ENCODE measurements around the gene MCAT. TPM values are rescaled to one million over a fixed set of nuclear protein-coding genes. Genes with fewer than 3 reads are reported as not detected.

MCAT gene
- polyA plus RNA-seq, 1 of the 3 experiments (the other 2 are of a cell fraction) = 12.0 TPM

- no peak for DNase-seq
- Histone ChIP-seq H3K4me1 (ENCODE audit: control insufficient read depth in 1 of 2, insufficient read depth in 2 of 2, low read depth in 1 of 2, low read length in 1 of 2) (no peaks in the 10 kb centered on the region), H3K9me2 (no peaks in the 10 kb centered on the region), H3K4me3 (ENCODE audit: low read depth in 2 of 2, low read length in 1 of 2) (no peak overlapping the region), H3K27me3 (ENCODE audit: insufficient read depth) (no peaks in the 10 kb centered on the region), H3K79me2 (ENCODE audit: insufficient read depth) (peaks cover 26% of the 10 kb centered on the region), H4K20me1 (ENCODE audit: insufficient read depth) (peaks cover 4% of the 10 kb centered on the region; the same call in 1 of the 2 replicates), H3K9ac (no peak overlapping the region), H3K27ac (ENCODE audit: low read depth in 2 of 2, low read length in 1 of 2) (no peak overlapping the region), H3K4me2 (no peak overlapping the region), H3K9me3 (no peaks in the 10 kb centered on the region), H2AFZ (ENCODE audit: low read depth) (no peak overlapping the region), H3K36me3 (replicated peaks in 1 of 2; ENCODE audit: control insufficient read depth in 1 of 2, insufficient read depth in 2 of 2, low read length in 1 of 2) (no peaks in the 10 kb centered on the region), H3F3A (replicated peaks; ENCODE audit: insufficient read depth) (no peaks in the 10 kb centered on the region)
- ChIA-PET CTCF (interaction anchor here (1.0 kb wide), 1 partner anchor 13 kb away, joined by 3 read pairs; no protein-coding TSS in a partner anchor), POLR2A (no interaction called here)
- WGBS (ENCODE audit: low lambda C conversion rate) = 83% methylated on average over 2 of the region's 9 CpGs
- no peak for TF ChIP-seq MXI1 (IDR thresholded peaks at IDR 0.05; ENCODE audit: low read depth, low read length)
- TF ChIP-seq TEAD4 (IDR thresholded peaks at IDR 0.05; ENCODE audit: borderline replicate concordance, insufficient read depth) = no peak
- no peak for TF ChIP-seq NRF1 (IDR thresholded peaks at IDR 0.05; ENCODE audit: low read depth, low read length)
- TF ChIP-seq RAD21 (IDR thresholded peaks at IDR 0.05; ENCODE audit: low read length) = no peak
- TF ChIP-seq CHD2 (IDR thresholded peaks at IDR 0.05; ENCODE audit: low read length, partially characterized antibody) = no peak
- TF ChIP-seq SIN3A (IDR thresholded peaks at IDR 0.05; ENCODE audit: borderline replicate concordance, low read depth, low read length) = no peak
- no peak for TF ChIP-seq REST (IDR thresholded peaks at IDR 0.05; ENCODE audit: low read depth, low read length)
- no peak for TF ChIP-seq EZH2phosphoT487 (IDR thresholded peaks at IDR 0.05; ENCODE audit: borderline replicate concordance, low read depth)
- TF ChIP-seq FOXM1 (IDR thresholded peaks at IDR 0.05; ENCODE audit: low read depth) = no peak
- TF ChIP-seq TAF1 (IDR thresholded peaks at IDR 0.05; ENCODE audit: borderline replicate concordance, low read depth, low read length) = no peak
- no peak for TF ChIP-seq FOXJ3 (CRISPR knock-in tag; IDR thresholded peaks at IDR 0.05)
- no peak for TF ChIP-seq IRF3 (IDR thresholded peaks at IDR 0.05; ENCODE audit: low read depth, low read length)
- TF ChIP-seq RCOR1 (IDR thresholded peaks at IDR 0.05; ENCODE audit: low read length) = no peak
- no peak for TF ChIP-seq PBX3 (IDR thresholded peaks at IDR 0.05)
- no peak for TF ChIP-seq USF1 (IDR thresholded peaks at IDR 0.05; ENCODE audit: borderline replicate concordance, low read depth)
- TF ChIP-seq USF2 (IDR thresholded peaks at IDR 0.05; ENCODE audit: borderline replicate concordance, low read depth, low read length) = no peak
- TF ChIP-seq NFIC (IDR thresholded peaks at IDR 0.05; ENCODE audit: borderline replicate concordance) = no peak
- TF ChIP-seq YY1 (IDR thresholded peaks at IDR 0.05; ENCODE audit: low read depth) = no peak
Measured at GRCh38 chr22:43157874-43158546, 14.8 kb upstream of the MCAT start.

Data from SK-N-SH (cell line).